H1 (cell line): ENCODE results near the gene HACD2. TPM values are rescaled to one million over a fixed set of nuclear protein-coding genes. Genes with fewer than 3 reads are reported as not detected.

Experiments used
- CTCF ChIA-PET: fragments of 300-600 bp; sonication (Branson Sonifier 250); formaldehyde crosslinking; loops from one replicate; lab custom pipeline; 2021; ENCODE audit not compliant: partially characterized antibody; lab: Charles Lee
- POLR2A ChIA-PET: fragments of 300-600 bp; sonication (Branson Sonifier 250); formaldehyde crosslinking; loops from one replicate; lab custom pipeline; 2021; ENCODE audit warnings: inconsistent platforms; ENCODE audit not compliant: partially characterized antibody; lab: Charles Lee
- DNase-seq, 2 experiments: peaks; one replicate each; pipeline versions ENCODE4 v3.0.0 to v3.0.0-alpha.2; 2010 to 2022; ENCODE audit warnings: low spot score in 2 of 2, low read depth in 1 of 2, mixed read lengths in 1 of 2
- FAIRE-seq: peaks from 2 replicates; lab custom pipeline; 2011; peaks lifted over from hg19 to GRCh38; lab: Jason Lieb, UNC
- H2AFZ ChIP-seq: 2 replicates; pipeline ENCODE4 v1.8.1; 2012; ENCODE audit warnings: low read length, inconsistent platforms
- H2AK5ac ChIP-seq: 2 replicates; pipeline ENCODE4 v1.6.1; 2013; ENCODE audit warnings: low read depth, low read length
- H2BK120ac ChIP-seq: replicated peaks from 2 replicates; pipeline ENCODE3; 2013; ENCODE audit warnings: low read depth, low read length, inconsistent platforms
- H2BK12ac ChIP-seq: 2 replicates; pipeline ENCODE4 v1.6.1; 2013; ENCODE audit warnings: low read depth, low read length
- H2BK15ac ChIP-seq: 2 replicates; pipeline ENCODE4 v1.6.1; 2013; ENCODE audit warnings: low read length
- H2BK20ac ChIP-seq: 2 replicates; pipeline ENCODE4 v1.6.1; 2013; ENCODE audit warnings: low read length
- H2BK5ac ChIP-seq: 2 replicates; pipeline ENCODE4 v1.6.1; 2013; ENCODE audit warnings: low read depth, low read length
- H3K14ac ChIP-seq: 2 replicates; pipeline ENCODE4 v1.6.1; 2013; ENCODE audit warnings: inconsistent platforms; ENCODE audit not compliant: insufficient read length
- H3K18ac ChIP-seq: 2 replicates; pipeline ENCODE4 v1.6.1; 2013; ENCODE audit warnings: low read length; ENCODE audit errors: extremely low read depth
- H3K23ac ChIP-seq: 2 replicates; pipeline ENCODE4 v1.6.1; 2013; ENCODE audit warnings: inconsistent platforms; ENCODE audit not compliant: insufficient read length
- H3K23me2 ChIP-seq: 2 replicates; pipeline ENCODE4 v1.6.1; 2013; ENCODE audit warnings: low read depth, low read length
- H3K27ac ChIP-seq: 2 replicates; pipeline ENCODE4 v1.6.1; 2011; ENCODE audit warnings: low read depth, low read length, inconsistent platforms
- H3K27me3 ChIP-seq, 4 experiments: replicated peaks in 1 of 4; 1 replicate in 1 of 4; 2 replicates in 3 of 4; pipeline versions ENCODE4 v1.6.1 to v1.8.1; 2011 to 2013; ENCODE audit warnings: low read length in 3 of 4, mild to moderate bottlenecking in 3 of 4, inconsistent platforms in 2 of 4, mixed read lengths in 2 of 4, moderate library complexity in 1 of 4; ENCODE audit not compliant: control insufficient read depth in 3 of 4, insufficient read depth in 3 of 4; ENCODE audit errors: extremely low read depth in 1 of 4
- H3K36me3 ChIP-seq, 4 experiments: 2 replicates each; pipeline versions ENCODE4 v1.6.1 to v1.8.1; 2011 to 2013; ENCODE audit warnings: mild to moderate bottlenecking in 4 of 4, low read length in 3 of 4, moderate library complexity in 2 of 4, control low read depth in 1 of 4, inconsistent platforms in 1 of 4; ENCODE audit not compliant: insufficient read depth in 4 of 4, control insufficient read depth in 2 of 4
- H3K4ac ChIP-seq: replicated peaks from 2 replicates; pipeline ENCODE3; 2013; ENCODE audit warnings: low read length, low read depth, mixed read lengths, inconsistent platforms; ENCODE audit not compliant: insufficient read length
- H3K4me1 ChIP-seq, 4 experiments: replicated peaks in 1 of 4; 1 replicate in 1 of 4; 2 replicates in 3 of 4; pipeline versions ENCODE4 v1.6.1 to v1.8.1; 2011 to 2013; ENCODE audit warnings: low read length in 3 of 4, inconsistent platforms in 2 of 4, mixed read lengths in 1 of 4; ENCODE audit not compliant: insufficient read depth in 4 of 4, control insufficient read depth in 3 of 4
- H3K4me2 ChIP-seq, 2 experiments: 2 replicates each; pipeline versions ENCODE4 v1.6.1 to v1.8.1; 2011 to 2013; ENCODE audit warnings: low read depth in 2 of 2, low read length in 2 of 2, control low read depth in 1 of 2, inconsistent platforms in 1 of 2, mild to moderate bottlenecking in 1 of 2; ENCODE audit not compliant: insufficient read depth in 1 of 2
- H3K4me3 ChIP-seq, 4 experiments: fragments of 200-600, 300-600 bp in 1 of 4; sonication (generic), shearing (Covaris generic), sonication (Bioruptor Twin) in 1 of 4; 2 replicates each; pipeline versions ENCODE4 v1.5.1 to v1.8.1; 2011 to 2016; ENCODE audit warnings: low read length in 4 of 4, low read depth in 3 of 4, control low read depth in 2 of 4, inconsistent platforms in 2 of 4, mild to moderate bottlenecking in 2 of 4, mixed read lengths in 1 of 4, moderate library complexity in 1 of 4; ENCODE audit not compliant: insufficient read depth in 2 of 4; ENCODE audit errors: extremely low read depth in 1 of 4
- H3K56ac ChIP-seq: replicated peaks from 2 replicates; pipeline ENCODE3; 2013; ENCODE audit warnings: low read depth, mild to moderate bottlenecking, mixed read lengths, low read length, inconsistent platforms; ENCODE audit not compliant: insufficient read length
- H3K79me1 ChIP-seq: 2 replicates; pipeline ENCODE4 v1.6.1; 2013; ENCODE audit warnings: low read depth, low read length, control low read depth
- H3K79me2 ChIP-seq, 2 experiments: 2 replicates each; pipeline versions ENCODE4 v1.6.1 to v1.8.1; 2012 to 2013; ENCODE audit warnings: low read length in 2 of 2, mild to moderate bottlenecking in 2 of 2, inconsistent platforms in 1 of 2; ENCODE audit not compliant: insufficient read depth in 2 of 2, control insufficient read depth in 1 of 2
- H3K9ac ChIP-seq, 4 experiments: replicated peaks in 1 of 4; 1 replicate in 1 of 4; 2 replicates in 3 of 4; pipeline versions ENCODE4 v1.6.1 to v1.8.1; 2011 to 2013; ENCODE audit warnings: low read depth in 3 of 4, low read length in 3 of 4, control low read depth in 2 of 4, mild to moderate bottlenecking in 2 of 4, moderate library complexity in 2 of 4, inconsistent platforms in 1 of 4; ENCODE audit errors: extremely low read depth in 1 of 4
- H3K9me3 ChIP-seq, 2 experiments: 2 replicates each; pipeline versions ENCODE4 v1.6.1 to v1.8.1; 2012 to 2013; ENCODE audit warnings: mild to moderate bottlenecking in 2 of 2, moderate library complexity in 2 of 2, control low read depth in 1 of 2, inconsistent platforms in 1 of 2, low read depth in 1 of 2, low read length in 1 of 2, mixed read lengths in 1 of 2; ENCODE audit not compliant: insufficient read depth in 2 of 2
- H4K20me1 ChIP-seq, 2 experiments: replicated peaks in 1 of 2; 2 replicates each; pipeline versions ENCODE3 to v1.8.1; 2011 to 2013; ENCODE audit warnings: inconsistent platforms in 2 of 2, low read length in 2 of 2, mild to moderate bottlenecking in 1 of 2; ENCODE audit not compliant: insufficient read depth in 2 of 2, control insufficient read depth in 1 of 2
- H4K5ac ChIP-seq: 2 replicates; pipeline ENCODE4 v1.6.1; 2013; ENCODE audit warnings: low read length, low read depth, mixed read lengths, inconsistent platforms; ENCODE audit not compliant: insufficient read length
- H4K8ac ChIP-seq: 2 replicates; pipeline ENCODE4 v1.8.0; 2013; ENCODE audit warnings: mild to moderate bottlenecking, moderate library complexity, low read length, inconsistent platforms; ENCODE audit not compliant: insufficient read depth; ENCODE audit errors: extremely low read depth
- H4K91ac ChIP-seq: replicated peaks from 2 replicates; pipeline ENCODE3; 2013; ENCODE audit warnings: low read length, mixed read lengths, inconsistent platforms; ENCODE audit not compliant: insufficient read length
- ATF2 ChIP-seq: IDR thresholded peaks from 2 replicates; pipeline ENCODE4 v1.6.1; 2012; ENCODE audit warnings: low read length, inconsistent platforms
- EP300 ChIP-seq, 2 experiments: IDR thresholded peaks; 1 replicate in 1 of 2; 2 replicates in 1 of 2; pipeline ENCODE4 v1.6.1; 2011 to 2012; ENCODE audit warnings: low read depth in 2 of 2, low read length in 2 of 2, mild to moderate bottlenecking in 2 of 2, borderline replicate concordance in 1 of 2, inconsistent platforms in 1 of 2, moderate library complexity in 1 of 2
- FOSL1 ChIP-seq: IDR thresholded peaks from 2 replicates; pipeline ENCODE4 v1.6.1; 2011; ENCODE audit warnings: mild to moderate bottlenecking, low read depth, low read length, moderate library complexity; ENCODE audit not compliant: insufficient read depth
- HDAC6 ChIP-seq: IDR thresholded peaks from one replicate; pipeline ENCODE4 v1.7.1; 2012; ENCODE audit warnings: low read depth, mild to moderate bottlenecking, inconsistent platforms, low read length, moderate library complexity
- JUN ChIP-seq: IDR thresholded peaks from 2 replicates; pipeline ENCODE4 v1.6.1; 2011; ENCODE audit warnings: low read depth, mild to moderate bottlenecking, improper control_type of control experiment, low read length
- NANOG ChIP-seq: IDR thresholded peaks from 2 replicates; pipeline ENCODE4 v1.6.1; 2011; ENCODE audit warnings: low read length, low read depth, mild to moderate bottlenecking, inconsistent platforms; ENCODE audit not compliant: insufficient read depth, poor library complexity, severe bottlenecking
- NRF1 ChIP-seq: IDR thresholded peaks from 2 replicates; pipeline ENCODE4 v1.6.1; 2011; ENCODE audit warnings: mild to moderate bottlenecking, low read depth, low read length, improper control_type of control experiment
- POLR2A ChIP-seq, 2 experiments: IDR thresholded peaks; 1 replicate in 1 of 2; 2 replicates in 1 of 2; pipeline ENCODE4 v1.6.1; 2011; ENCODE audit warnings: low read depth in 2 of 2, low read length in 2 of 2, mild to moderate bottlenecking in 2 of 2; ENCODE audit errors: control extremely low read depth in 1 of 2
- RBBP5 ChIP-seq: IDR thresholded peaks from 2 replicates; pipeline ENCODE4 v1.7.1; 2012; ENCODE audit warnings: low read depth, mild to moderate bottlenecking, inconsistent platforms, low read length, moderate library complexity, borderline replicate concordance
- RFX5 ChIP-seq: IDR thresholded peaks from 2 replicates; pipeline ENCODE4 v1.6.1; 2011; ENCODE audit warnings: low read depth, low read length, improper control_type of control experiment, borderline replicate concordance
- polyA plus RNA-seq, 7 experiments: library from polyadenylated mRNA; depleted of rRNA in 3 of 7; stranded (reverse) in 5 of 7; unstranded in 2 of 7; fragments of >200 nt in 5 of 7; fragments of 200-250 nt in 2 of 7; gene quantifications; 1 replicate in 5 of 7; 2 replicates in 1 of 7; 4 replicates in 1 of 7; pipeline versions ENCODE4 v1.2.1 to v1.2.3, GENCODE V29; 2011 to 2013; ENCODE audit warnings: missing spikeins in 2 of 7, mixed read lengths in 2 of 7
- total RNA-seq: library from RNA; stranded (reverse); fragmentation: NEBNext Ultra II Directional; extraction: Animal tissue kit (Norgen Biotek cat#: 25700); gene quantifications from 2 replicates; pipeline ENCODE4 v1.2.1, GENCODE V29; 2021

The HACD2 gene
- total and polyA plus RNA-seq, 2 of the 8 experiments (the other 6 are each of a cell fraction or from before 2014, with no cell fraction given) = 24.9 to 31.2 TPM

- Histone ChIP-seq H2BK15ac (no peak overlapping the region), H3K79me2 (no peaks in the 10 kb centered on the region), H3K23me2 (no peaks in the 10 kb centered on the region), H3K9me3 (no peaks in the 10 kb centered on the region), H3K4me3 (no peak overlapping the region), H2BK120ac (no peak overlapping the region), H3K4me2 (no peak overlapping the region), H4K20me1 (no peaks in the 10 kb centered on the region), H2AFZ (no peak overlapping the region), H3K36me3 (peaks cover 0 to 7% (median 3%) of the 10 kb centered on the region in 4 experiments; a peak in 3 of 8 replicates), H3K4ac (no peak overlapping the region), H3K9ac (no peak overlapping the region), H4K8ac (no peak overlapping the region), H2BK12ac (no peak overlapping the region), H3K4me1 (no peaks in the 10 kb centered on the region), H2BK20ac (no peak overlapping the region), H3K18ac (no peak overlapping the region), H3K14ac (no peak overlapping the region), H4K91ac (no peak overlapping the region), H2AK5ac (no peak overlapping the region), H3K79me1 (no peaks in the 10 kb centered on the region), H3K27me3 (no peaks in the 10 kb centered on the region), H4K5ac (no peak overlapping the region), H3K23ac (no peak overlapping the region), H3K27ac (no peak overlapping the region), H2BK5ac (no peak overlapping the region), H3K56ac (no peak overlapping the region)
- CTCF ChIA-PET = interaction anchor here (1.6 kb wide), 1 partner anchor 41 kb away, joined by 5 read pairs; no protein-coding TSS in a partner anchor
- no peak for DNase-seq
- no peak for FAIRE-seq
- TF ChIP-seq NRF1 (no peak), HDAC6 (no peak), NANOG (no peak), EP300 (IDR thresholded peaks at IDR 0.05; ENCODE audit: borderline replicate concordance in 1 of 2, low read depth in 2 of 2, low read length in 2 of 2) (no peak), ATF2 (no peak), FOSL1 (no peak), JUN (no peak), POLR2A (IDR thresholded peaks at IDR 0.05; ENCODE audit: control extremely low read depth in 1 of 2, low read depth in 2 of 2, low read length in 2 of 2) (no peak), RFX5 (no peak), RBBP5 (no peak)
- POLR2A ChIA-PET = interaction anchor here (1.1 kb wide), 1 partner anchor 9 kb away, joined by 3 read pairs; no protein-coding TSS in a partner anchor
Observed at GRCh38 chr3:123611082-123611481, 26.2 kb upstream of the HACD2 start.
